Trophoblast cell (in vitro differentiated cells and primary cell): ENCODE measurements around the gene ZFAND3.

Experiments used
- DNase-seq, 2 donors: peaks; one replicate each; pipeline ENCODE4 v3.0.0-alpha.2; 2016
- H2AFZ ChIP-seq: 2 replicates; pipeline ENCODE4 v1.6.1; 2013; ENCODE audit warnings: low read length, moderate library complexity, mild to moderate bottlenecking; ENCODE audit not compliant: insufficient read depth, poor library complexity
- H2AK5ac ChIP-seq: 2 replicates; pipeline ENCODE4 v1.6.1; 2013; ENCODE audit warnings: mild to moderate bottlenecking, low read length
- H2BK120ac ChIP-seq: 2 replicates; pipeline ENCODE4 v1.6.1; 2013; ENCODE audit warnings: low read length, mild to moderate bottlenecking, moderate library complexity; ENCODE audit not compliant: insufficient read depth, poor library complexity
- H2BK12ac ChIP-seq: 2 replicates; pipeline ENCODE4 v1.6.1; 2013; ENCODE audit warnings: mild to moderate bottlenecking, low read length, moderate library complexity
- H2BK5ac ChIP-seq: 2 replicates; pipeline ENCODE4 v1.6.1; 2013; ENCODE audit warnings: low read length, low read depth, moderate library complexity, mild to moderate bottlenecking; ENCODE audit not compliant: poor library complexity
- H3K14ac ChIP-seq: 2 replicates; pipeline ENCODE4 v1.6.1; 2013; ENCODE audit warnings: mild to moderate bottlenecking, low read length
- H3K18ac ChIP-seq: 2 replicates; pipeline ENCODE4 v1.6.1; 2013; ENCODE audit warnings: mild to moderate bottlenecking, low read length
- H3K23ac ChIP-seq: 2 replicates; pipeline ENCODE4 v1.6.1; 2013; ENCODE audit warnings: low read length
- H3K27ac ChIP-seq: 2 replicates; pipeline ENCODE4 v1.5.1; 2013; ENCODE audit warnings: low read depth, mild to moderate bottlenecking, inconsistent platforms, low read length, moderate library complexity
- H3K27me3 ChIP-seq: 2 replicates; pipeline ENCODE4 v1.6.1; 2013; ENCODE audit warnings: inconsistent platforms, mild to moderate bottlenecking, low read length, moderate library complexity; ENCODE audit not compliant: insufficient read depth
- H3K36me3 ChIP-seq, 2 experiments: 1 replicate in 1 of 2; 2 replicates in 1 of 2; pipeline ENCODE4 v1.6.1; 2013; ENCODE audit warnings: low read length in 2 of 2, mild to moderate bottlenecking in 2 of 2, moderate library complexity in 1 of 2; ENCODE audit not compliant: insufficient read depth in 2 of 2, control insufficient read depth in 1 of 2
- H3K4ac ChIP-seq: 2 replicates; pipeline ENCODE4 v1.6.1; 2013; ENCODE audit warnings: low read depth, mild to moderate bottlenecking, low read length, moderate library complexity
- H3K4me1 ChIP-seq, 2 experiments: 1 replicate in 1 of 2; 2 replicates in 1 of 2; pipeline ENCODE4 v1.6.1; 2013; ENCODE audit warnings: low read length in 2 of 2, mild to moderate bottlenecking in 2 of 2, moderate library complexity in 1 of 2; ENCODE audit not compliant: insufficient read depth in 2 of 2, control insufficient read depth in 1 of 2
- H3K4me2 ChIP-seq: 2 replicates; pipeline ENCODE4 v1.6.1; 2013; ENCODE audit warnings: inconsistent platforms, mild to moderate bottlenecking, low read length, moderate library complexity
- H3K4me3 ChIP-seq: 2 replicates; pipeline ENCODE4 v1.5.1; 2013; ENCODE audit warnings: mild to moderate bottlenecking, low read depth, low read length, inconsistent platforms
- H3K79me1 ChIP-seq: one replicate; pipeline ENCODE4 v1.6.1; 2013; ENCODE audit warnings: low read length
- H3K79me2 ChIP-seq: 2 replicates; pipeline ENCODE4 v1.6.1; 2013; ENCODE audit warnings: low read length, mild to moderate bottlenecking; ENCODE audit not compliant: control insufficient read depth, insufficient read depth, poor library complexity
- H3K9ac ChIP-seq: 2 replicates; pipeline ENCODE4 v1.6.1; 2013; ENCODE audit warnings: mild to moderate bottlenecking, low read length
- H3K9me3 ChIP-seq: 2 replicates; pipeline ENCODE4 v1.6.1; 2013; ENCODE audit warnings: low read depth, mild to moderate bottlenecking, control low read depth, inconsistent platforms, low read length; ENCODE audit not compliant: insufficient read depth
- H4K12ac ChIP-seq: 2 replicates; pipeline ENCODE4 v1.6.1; 2013; ENCODE audit warnings: low read depth, mild to moderate bottlenecking, low read length, moderate library complexity
- H4K8ac ChIP-seq: 2 replicates; pipeline ENCODE4 v1.6.1; 2013; ENCODE audit warnings: low read depth, mild to moderate bottlenecking, low read length, moderate library complexity
- H4K91ac ChIP-seq: one replicate; pipeline ENCODE4 v1.6.1; 2013; ENCODE audit warnings: low read depth, mild to moderate bottlenecking, low read length, moderate library complexity
- WGBS: extraction: QIAGEN DNeasy Blood & Tissue Kit; methylation state at CpG from one replicate; pipeline ENCODE4 v1.1.7; 2013; ENCODE audit warnings: missing lambda C conversion rate; ENCODE audit not compliant: insufficient read length, insufficient coverage; ENCODE audit errors: extremely low coverage; 5-methylcytosine and 5-hydroxymethylcytosine counted together

ZFAND3 gene

DNA sequence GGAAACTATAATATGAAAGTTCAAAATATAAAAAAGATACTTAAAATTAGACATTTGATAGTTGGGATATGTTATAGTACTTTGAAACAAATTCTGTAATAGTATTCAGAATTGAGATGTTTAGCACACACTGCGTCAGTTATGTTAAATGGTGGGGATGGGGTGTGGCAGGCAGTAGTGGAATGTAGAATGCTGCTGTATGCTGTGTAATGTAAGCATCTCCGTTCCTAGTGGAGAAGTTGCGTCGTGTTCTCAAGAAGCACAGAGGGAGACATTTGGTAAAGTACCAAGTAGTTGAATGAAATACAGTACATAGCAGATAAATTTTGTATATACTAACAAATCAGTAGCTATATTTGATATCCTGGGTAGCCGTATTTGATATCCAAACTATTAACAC is 192.4 kb downstream of the ZFAND3 start:
- no peak overlapping the region for H2AFZ ChIP-seq
- H2BK5ac ChIP-seq, result no peak overlapping the region
- no peaks in the 10 kb centered on the region for H3K36me3 ChIP-seq
- no peaks in the 10 kb centered on the region for H3K9me3 ChIP-seq
- no peak overlapping the region for H2BK120ac ChIP-seq
- H3K18ac ChIP-seq, result no peak overlapping the region
- no peak overlapping the region for H3K4me3 ChIP-seq
- H4K12ac ChIP-seq, result no peak overlapping the region
- H4K91ac ChIP-seq, result no peak overlapping the region
- no peak overlapping the region for H3K4ac ChIP-seq
- H3K4me1 ChIP-seq, result no peaks in the 10 kb centered on the region
- no peak overlapping the region for H3K9ac ChIP-seq
- H2AK5ac ChIP-seq, result no peak overlapping the region
- no peak overlapping the region for H4K8ac ChIP-seq
- H3K79me1 ChIP-seq, result no peaks in the 10 kb centered on the region
- no peak overlapping the region for H3K4me2 ChIP-seq
- no peaks in the 10 kb centered on the region for H3K79me2 ChIP-seq
- H3K27me3 ChIP-seq, result no peaks in the 10 kb centered on the region
- peak in 1 of 2 donors; percentile 29 for DNase-seq
- no peak overlapping the region for H3K27ac ChIP-seq
- H2BK12ac ChIP-seq, result no peak overlapping the region
- H3K14ac ChIP-seq, result no peak overlapping the region
- no CpG with 5 or more reads among the region's 5 CpGs for WGBS
- H3K23ac ChIP-seq, result no peak overlapping the region

DNA sequence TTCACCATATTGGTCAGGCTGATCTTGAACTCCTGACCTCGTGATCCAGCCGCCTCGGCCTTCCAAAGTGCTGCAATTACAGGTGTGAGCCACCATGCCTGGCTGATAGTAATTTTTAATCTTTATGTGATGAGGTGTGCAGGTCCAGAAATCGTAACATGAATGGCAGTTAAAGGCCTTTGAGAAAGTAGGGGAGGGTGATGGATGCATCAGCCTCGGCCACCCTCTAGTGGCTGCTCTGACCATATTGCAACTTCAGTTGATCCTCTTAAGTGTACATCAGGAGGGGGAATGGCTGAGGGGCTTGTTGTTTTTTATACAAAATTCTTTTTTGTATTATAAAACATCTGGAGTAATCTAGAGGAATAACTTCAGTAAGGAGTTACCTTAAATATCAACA is 193.0 kb downstream of the ZFAND3 start:
- H2BK5ac ChIP-seq, result no peak overlapping the region
- no peak overlapping the region for H4K91ac ChIP-seq
- no peaks in the 10 kb centered on the region for H3K9me3 ChIP-seq
- no peak overlapping the region for H3K4me2 ChIP-seq
- no peak overlapping the region for H2BK120ac ChIP-seq
- H3K4ac ChIP-seq, result no peak overlapping the region
- no peak overlapping the region for H3K18ac ChIP-seq
- no peak overlapping the region for H3K4me3 ChIP-seq
- DNase-seq, result peak; percentile 32 to 70
- no peak overlapping the region for H2AK5ac ChIP-seq
- no peak overlapping the region for H3K9ac ChIP-seq
- no peak overlapping the region for H2AFZ ChIP-seq
- no peak overlapping the region for H2BK12ac ChIP-seq
- H3K27me3 ChIP-seq, result no peaks in the 10 kb centered on the region
- no peak overlapping the region for H3K23ac ChIP-seq
- no peaks in the 10 kb centered on the region for H3K36me3 ChIP-seq
- WGBS, result no CpG with 5 or more reads among the region's 5 CpGs
- no peak overlapping the region for H3K14ac ChIP-seq
- no peak overlapping the region for H4K8ac ChIP-seq
- no peaks in the 10 kb centered on the region for H3K4me1 ChIP-seq
- no peaks in the 10 kb centered on the region for H3K79me2 ChIP-seq
- H4K12ac ChIP-seq, result no peak overlapping the region
- H3K27ac ChIP-seq, result no peak overlapping the region
- H3K79me1 ChIP-seq, result no peaks in the 10 kb centered on the region

DNA sequence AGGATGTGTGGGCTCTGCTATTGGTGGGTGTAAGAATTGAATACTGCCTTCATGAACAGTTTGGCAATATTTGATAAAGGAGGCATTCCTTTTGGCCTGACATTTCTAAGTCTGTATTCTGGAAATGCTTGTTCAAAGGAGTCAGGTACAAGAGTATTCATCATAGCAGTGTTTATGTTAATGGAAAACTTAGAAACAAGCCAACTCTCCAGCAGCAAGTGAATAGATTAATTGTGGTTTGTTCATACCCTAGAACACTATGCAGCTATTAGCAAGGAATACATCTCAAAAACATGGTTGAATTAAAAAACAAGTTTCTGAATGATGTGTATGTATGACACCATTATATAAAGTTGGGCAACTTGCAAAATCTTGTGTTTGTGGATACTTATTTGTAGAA is 195.8 kb downstream of the ZFAND3 start:
- H3K79me1 ChIP-seq, result no peaks in the 10 kb centered on the region
- H3K79me2 ChIP-seq, result no peaks in the 10 kb centered on the region
- H3K18ac ChIP-seq, result no peak overlapping the region

DNA sequence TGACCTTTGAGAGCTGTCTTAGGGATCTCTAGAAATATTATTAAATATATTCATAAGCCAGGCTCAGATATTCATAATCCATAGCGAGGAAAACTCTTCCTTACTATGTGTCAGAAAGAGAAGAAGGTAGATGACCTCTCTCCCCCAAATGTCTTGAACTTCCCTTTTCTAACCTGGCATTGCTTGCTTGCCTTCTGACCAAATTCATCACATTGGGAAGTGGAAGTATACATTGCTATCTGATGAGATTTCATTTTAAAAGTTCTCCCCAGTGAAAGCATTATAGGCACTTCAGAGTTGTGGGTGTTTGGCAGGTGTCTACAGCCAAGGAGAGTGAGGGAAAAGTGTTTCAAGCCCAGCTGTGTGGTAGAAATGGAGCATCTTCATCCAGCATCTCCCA is 197.3 kb downstream of the ZFAND3 start:
- H4K12ac ChIP-seq, result no peak overlapping the region
- H4K91ac ChIP-seq, result no peak overlapping the region
- H4K8ac ChIP-seq, result no peak overlapping the region
- no peak overlapping the region for H3K18ac ChIP-seq
- H2BK120ac ChIP-seq, result no peak overlapping the region
- H2BK12ac ChIP-seq, result no peak overlapping the region
- H3K9ac ChIP-seq, result no peak overlapping the region
- no peaks in the 10 kb centered on the region for H3K4me1 ChIP-seq
- no peaks in the 10 kb centered on the region for H3K27me3 ChIP-seq
- H3K9me3 ChIP-seq, result no peaks in the 10 kb centered on the region
- no peak overlapping the region for H3K4me3 ChIP-seq
- H2AK5ac ChIP-seq, result no peak overlapping the region
- DNase-seq, result no peak
- no peak overlapping the region for H3K4me2 ChIP-seq
- no peak overlapping the region for H3K14ac ChIP-seq
- H3K23ac ChIP-seq, result no peak overlapping the region
- no peaks in the 10 kb centered on the region for H3K36me3 ChIP-seq
- H3K4ac ChIP-seq, result no peak overlapping the region
- WGBS, result no CpG with 5 or more reads among the region's 1 CpG
- H3K79me2 ChIP-seq, result no peaks in the 10 kb centered on the region
- no peak overlapping the region for H2AFZ ChIP-seq
- H3K79me1 ChIP-seq, result no peaks in the 10 kb centered on the region
- H3K27ac ChIP-seq, result no peak overlapping the region
- no peak overlapping the region for H2BK5ac ChIP-seq

More for the DNA sequence above, 195.8 kb downstream of the ZFAND3 start:
- Histone ChIP-seq H3K4me1 (no peaks in the 10 kb centered on the region), H3K4me3 (no peak overlapping the region), H3K4me2 (no peak overlapping the region), H3K23ac (no peak overlapping the region), H2BK12ac (no peak overlapping the region), H3K36me3 (no peaks in the 10 kb centered on the region), H4K12ac (no peak overlapping the region), H2BK120ac (no peak overlapping the region), H3K9ac (no peak overlapping the region), H3K9me3 (no peaks in the 10 kb centered on the region), H2AFZ (no peak overlapping the region), H3K27me3 (no peaks in the 10 kb centered on the region), H3K27ac (no peak overlapping the region), H3K14ac (no peak overlapping the region), H2BK5ac (no peak overlapping the region), H3K4ac (no peak overlapping the region), H2AK5ac (no peak overlapping the region), H4K8ac (no peak overlapping the region), H4K91ac (no peak overlapping the region)
- DNase-seq, result no peak
